ENCODE measurements around the gene ELOVL7. TPM values are rescaled to one million over a fixed set of nuclear protein-coding genes. Genes with fewer than 3 reads are reported as not detected.

Gene ELOVL7
- total RNA-seq, 2 donors from 2014 or later = 25.4 to 31.5 TPM

GRCh38 chr5:60776343-60776742 is 67.7 kb downstream of the ELOVL7 start:
- no peaks in the 10 kb centered on the region for H3K36me3 ChIP-seq
- no peaks in the 10 kb centered on the region for H3K4me1 ChIP-seq
- no peak overlapping the region for H3K4me3 ChIP-seq
- intact Hi-C loops (cut with DNase I) = no loop called here
- no peak overlapping the region for H3K9ac ChIP-seq (ENCODE audit: low read depth in 2 of 2, low read length in 2 of 2)
- no peaks in the 10 kb centered on the region for H3K9me3 ChIP-seq
- H3K27me3 ChIP-seq = no peaks in the 10 kb centered on the region
- no peak for DNase-seq
- no peak overlapping the region for H3K27ac ChIP-seq
- no peak for TF ChIP-seq CTCF (IDR thresholded peaks at IDR 0.05)

- Histone ChIP-seq H3K4me1 (no peaks in the 10 kb centered on the region), H3K27ac (no peak overlapping the region), H3K9ac (ENCODE audit: low read depth in 2 of 2, low read length in 2 of 2) (no peak overlapping the region), H3K4me3 (no peak overlapping the region), H3K36me3 (no peaks in the 10 kb centered on the region), H3K27me3 (no peaks in the 10 kb centered on the region), H3K9me3 (no peaks in the 10 kb centered on the region)
- no peak for DNase-seq
- intact Hi-C loops (cut with DNase I) = no loop called here
- no peak for TF ChIP-seq CTCF (IDR thresholded peaks at IDR 0.05)
Observed at GRCh38 chr5:60765019-60765709, 78.9 kb downstream of the ELOVL7 start.

- H3K4me3 ChIP-seq = no peak overlapping the region
- H3K9me3 ChIP-seq = no peaks in the 10 kb centered on the region
- H3K27ac ChIP-seq = no peak overlapping the region
- intact Hi-C loops (cut with DNase I) = no loop called here
- TF ChIP-seq CTCF (IDR thresholded peaks at IDR 0.05) = no peak
- H3K4me1 ChIP-seq = no peaks in the 10 kb centered on the region
- no peak for DNase-seq
- no peaks in the 10 kb centered on the region for H3K36me3 ChIP-seq
- H3K27me3 ChIP-seq = no peaks in the 10 kb centered on the region
- H3K9ac ChIP-seq (ENCODE audit: low read depth in 2 of 2, low read length in 2 of 2) = no peak overlapping the region
Observed at GRCh38 chr5:60763061-60763460, 81.0 kb downstream of the ELOVL7 start.

- Histone ChIP-seq H3K27me3 (no peaks in the 10 kb centered on the region), H3K9ac (ENCODE audit: low read depth in 2 of 2, low read length in 2 of 2) (no peak overlapping the region), H3K27ac (no peak overlapping the region), H3K9me3 (no peaks in the 10 kb centered on the region), H3K36me3 (no peaks in the 10 kb centered on the region), H3K4me1 (no peaks in the 10 kb centered on the region), H3K4me3 (no peak overlapping the region)
- no peak for DNase-seq
- no peak for TF ChIP-seq CTCF (IDR thresholded peaks at IDR 0.05)
- intact Hi-C loops (cut with DNase I) = no loop called here
Observed at GRCh38 chr5:60754495-60754894, 89.6 kb downstream of the ELOVL7 start.

- no peak for DNase-seq
- intact Hi-C loops (cut with DNase I) = no loop called here
- Histone ChIP-seq H3K4me3 (no peak overlapping the region), H3K9ac (ENCODE audit: low read depth in 2 of 2, low read length in 2 of 2) (no peak overlapping the region), H3K27ac (no peak overlapping the region), H3K4me1 (no peaks in the 10 kb centered on the region), H3K9me3 (no peaks in the 10 kb centered on the region), H3K27me3 (no peaks in the 10 kb centered on the region), H3K36me3 (no peaks in the 10 kb centered on the region)
- TF ChIP-seq CTCF (IDR thresholded peaks at IDR 0.05) = no peak
Observed at GRCh38 chr5:60744682-60745081, 99.4 kb downstream of the ELOVL7 start.

Measured in colonic mucosa (tissue), 4 donors.